Type B pancreatic cell (in vitro differentiated cells): ENCODE measurements around the gene KRTAP1-1. TPM values are rescaled to one million over a fixed set of nuclear protein-coding genes. Genes with fewer than 3 reads are reported as not detected.

Experiments
- DNase-seq: peaks from one replicate; pipeline ENCODE4 v3.0.0; 2021; ENCODE audit warnings: mixed read lengths; ENCODE audit not compliant: unreplicated experiment; ENCODE audit errors: extremely low spot score
- H3K27ac Mint-ChIP-seq: 2 replicates; pipeline ENCODE4 v1.8.0; 2021; ENCODE audit warnings: mild to moderate bottlenecking, mixed read lengths
- H3K27me3 Mint-ChIP-seq: 2 replicates; pipeline ENCODE4 v1.8.0; 2021; ENCODE audit warnings: mixed read lengths
- H3K36me3 Mint-ChIP-seq: 2 replicates; pipeline ENCODE4 v1.8.0; 2021; ENCODE audit warnings: mixed read lengths
- H3K4me1 Mint-ChIP-seq: one replicate; pipeline ENCODE4 v1.8.0; 2021; ENCODE audit warnings: mixed read lengths; ENCODE audit not compliant: unreplicated experiment
- H3K4me3 Mint-ChIP-seq: 2 replicates; pipeline ENCODE4 v1.8.0; 2021; ENCODE audit warnings: mild to moderate bottlenecking, mixed read lengths
- H3K9me3 Mint-ChIP-seq: 2 replicates; pipeline ENCODE4 v1.8.0; 2021; ENCODE audit warnings: mixed read lengths
- CTCF ChIP-seq: fragments of 200-600 bp; sonication (generic); conservative IDR thresholded peaks from 2 replicates; pipeline ENCODE4 v1.5.0; 2021; ENCODE audit warnings: antibody characterized with exemption, mild to moderate bottlenecking
- total RNA-seq: library from RNA; stranded (reverse); gene quantifications from 2 replicates; pipeline ENCODE4 v1.2.1, GENCODE V29; 2021; ENCODE audit warnings: low replicate concordance

The KRTAP1-1 gene
- total RNA-seq, 1 donor from 2014 or later: not detected

GRCh38 chr17:40993084-40993483 is 48.2 kb downstream of the KRTAP1-1 start:
- no peaks in the 10 kb centered on the region for H3K27me3 Mint-ChIP-seq

GRCh38 chr17:40992666-40993065 is 48.6 kb downstream of the KRTAP1-1 start:
- no peaks in the 10 kb centered on the region for H3K36me3 Mint-ChIP-seq
- no peak overlapping the region for H3K27ac Mint-ChIP-seq
- no peaks in the 10 kb centered on the region for H3K9me3 Mint-ChIP-seq
- no peak for DNase-seq
- peaks cover 2% of the 10 kb centered on the region for H3K4me1 Mint-ChIP-seq
- no peak for TF ChIP-seq CTCF
- no peak overlapping the region for H3K4me3 Mint-ChIP-seq
- H3K27me3 Mint-ChIP-seq: no peaks in the 10 kb centered on the region

More at GRCh38 chr17:40993084-40993483, 48.2 kb downstream of the KRTAP1-1 start:
- no peaks in the 10 kb centered on the region for H3K4me1 Mint-ChIP-seq
- no peaks in the 10 kb centered on the region for H3K36me3 Mint-ChIP-seq
- no peak overlapping the region for H3K4me3 Mint-ChIP-seq
- DNase-seq: no peak
- no peaks in the 10 kb centered on the region for H3K9me3 Mint-ChIP-seq
- no peak for TF ChIP-seq CTCF
- no peak overlapping the region for H3K27ac Mint-ChIP-seq

Other genes starting within 250 kb of the KRTAP1-1 start
- 0.21 TPM in 1 of 2 replicates, not detected in the other for gene KRT28, start 241.5 kb downstream of the KRTAP1-1 start, total RNA-seq
- gene KRT10, start 218.8 kb downstream of the KRTAP1-1 start, total RNA-seq: 60.2 and 83.0 TPM in 2 replicates
- not detected in 2 replicates for gene KRT12, start 174.2 kb downstream of the KRTAP1-1 start, total RNA-seq
- 13.0 and 41.9 TPM in 2 replicates for gene KRT20, start 156.2 kb downstream of the KRTAP1-1 start, total RNA-seq
- gene KRT23, start 103.8 kb downstream of the KRTAP1-1 start, total RNA-seq: 49.7 and 464 TPM in 2 replicates
- 0.70 and 1.0 TPM in 2 replicates for gene KRT39, start 74.5 kb downstream of the KRTAP1-1 start, total RNA-seq
- gene KRT40, start 57.1 kb downstream of the KRTAP1-1 start, total RNA-seq: 2.3 and 5.5 TPM in 2 replicates
- not detected in 2 replicates for gene KRTAP3-3, start 47.3 kb downstream of the KRTAP1-1 start, total RNA-seq
- not detected in 2 replicates for gene KRTAP3-2, start 41.5 kb downstream of the KRTAP1-1 start, total RNA-seq
- 1.7 TPM in 1 of 2 replicates, not detected in the other for gene KRTAP3-1, start 32.3 kb downstream of the KRTAP1-1 start, total RNA-seq
- not detected in 2 replicates for gene KRTAP1-5, start 14.2 kb downstream of the KRTAP1-1 start, total RNA-seq
- not detected in 2 replicates for gene KRTAP1-4, start 11.3 kb downstream of the KRTAP1-1 start, total RNA-seq
- gene KRTAP1-3, start 6.6 kb downstream of the KRTAP1-1 start, total RNA-seq: not detected in 2 replicates
- not detected in 2 replicates for gene KRTAP2-1, start 5.9 kb upstream of the KRTAP1-1 start, total RNA-seq
- gene KRTAP2-2, start 13.8 kb upstream of the KRTAP1-1 start, total RNA-seq: not detected in 2 replicates
- gene KRTAP2-3, start 18.7 kb upstream of the KRTAP1-1 start, total RNA-seq: 0.98 TPM in 1 of 2 replicates, not detected in the other
- gene KRTAP2-4, start 24.4 kb upstream of the KRTAP1-1 start, total RNA-seq: not detected in 2 replicates
- gene KRTAP4-7, start 42.7 kb upstream of the KRTAP1-1 start, total RNA-seq: not detected in 2 replicates
- not detected in 2 replicates for gene KRTAP4-8, start 56.7 kb upstream of the KRTAP1-1 start, total RNA-seq
- not detected in 2 replicates for gene KRTAP4-16, start 60.8 kb upstream of the KRTAP1-1 start, total RNA-seq
- gene KRTAP4-9, start 63.9 kb upstream of the KRTAP1-1 start, total RNA-seq: not detected in 2 replicates
- gene KRTAP4-11, start 76.9 kb upstream of the KRTAP1-1 start, total RNA-seq: not detected in 2 replicates
- gene KRTAP4-12, start 82.7 kb upstream of the KRTAP1-1 start, total RNA-seq: not detected in 2 replicates
- gene KRTAP4-6, start 99.1 kb upstream of the KRTAP1-1 start, total RNA-seq: not detected in 2 replicates
- gene KRTAP4-5, start 108.4 kb upstream of the KRTAP1-1 start, total RNA-seq: not detected in 2 replicates
- gene KRTAP4-4, start 119.3 kb upstream of the KRTAP1-1 start, total RNA-seq: not detected in 2 replicates
- gene KRTAP4-3, start 126.8 kb upstream of the KRTAP1-1 start, total RNA-seq: not detected in 2 replicates
- gene KRTAP4-2, start 136.8 kb upstream of the KRTAP1-1 start, total RNA-seq: not detected in 2 replicates
- not detected in 2 replicates for gene KRTAP4-1, start 143.5 kb upstream of the KRTAP1-1 start, total RNA-seq
- not detected in 2 replicates for gene KRTAP9-1, start 148.4 kb upstream of the KRTAP1-1 start, total RNA-seq
- not detected in 2 replicates for gene KRTAP9-2, start 185.2 kb upstream of the KRTAP1-1 start, total RNA-seq
- gene KRTAP9-3, start 191.0 kb upstream of the KRTAP1-1 start, total RNA-seq: not detected in 2 replicates
- gene KRTAP9-8, start 196.5 kb upstream of the KRTAP1-1 start, total RNA-seq: not detected in 2 replicates
- not detected in 2 replicates for gene KRTAP9-4, start 208.2 kb upstream of the KRTAP1-1 start, total RNA-seq
- gene KRTAP9-9, start 213.9 kb upstream of the KRTAP1-1 start, total RNA-seq: not detected in 2 replicates
- gene KRTAP9-6, start 223.9 kb upstream of the KRTAP1-1 start, total RNA-seq: not detected in 2 replicates
- not detected in 2 replicates for gene KRTAP9-7, start 234.2 kb upstream of the KRTAP1-1 start, total RNA-seq